Endothelial cell of umbilical vein (primary cell): ENCODE data around the gene CRISPLD2.

Source experiments
- CTCF ChIP-seq, 2 donors: IDR thresholded peaks; 1 replicate in 1 of 2; 2 replicates in 1 of 2; pipeline ENCODE4 v1.5.1; 2011; ENCODE audit warnings: low read length in 2 of 2, mild to moderate bottlenecking in 2 of 2, moderate library complexity in 2 of 2, control low read depth in 1 of 2, inconsistent platforms in 1 of 2, low read depth in 1 of 2; ENCODE audit not compliant: insufficient read depth in 1 of 2; ENCODE audit errors: extremely low read depth in 1 of 2
- EZH2 ChIP-seq: IDR thresholded peaks from 2 replicates; pipeline ENCODE4 v1.6.1; 2012; ENCODE audit warnings: borderline replicate concordance, low read depth, mild to moderate bottlenecking, moderate library complexity, low read length, inconsistent platforms; ENCODE audit not compliant: severe bottlenecking
- MAX ChIP-seq: IDR thresholded peaks from 2 replicates; pipeline ENCODE4 v1.6.1; 2011; ENCODE audit not compliant: insufficient read depth, insufficient read length
- POLR2A ChIP-seq: IDR thresholded peaks from 2 replicates; pipeline ENCODE4 v1.6.1; 2012; ENCODE audit warnings: low read depth, mild to moderate bottlenecking, control low read depth, low read length

- TF ChIP-seq MAX (no peak), CTCF (IDR thresholded peaks at IDR 0.05; ENCODE audit: extremely low read depth in 1 of 2, insufficient read depth in 1 of 2, low read depth in 1 of 2, low read length in 2 of 2) (no peak), POLR2A (no peak), EZH2 (no peak)
These were observed 87.8 kb downstream of the CRISPLD2 start for GRCh38 chr16:84907575-84907974.
